Measurements from ENCODE around the gene PLA2G4B. TPM values are rescaled to one million over a fixed set of nuclear protein-coding genes. Genes with fewer than 3 reads are reported as not detected.

Gene PLA2G4B
- total RNA-seq, 2 donors from 2014 or later, result 1.5 to 7.6 TPM

- DNase-seq (ENCODE audit: low spot score), result no peak
- Histone ChIP-seq H3K9me3 (no peaks in the 10 kb centered on the region), H3K36me3 (no peaks in the 10 kb centered on the region), H3K4me3 (peak overlapping the region; percentile 14 to 39), H3K27me3 (replicated peaks; ENCODE audit: insufficient read depth) (no peaks in the 10 kb centered on the region), H3K27ac (peak overlapping the region in 1 of 2 donors; percentile 14), H3K4me1 (replicated peaks) (peaks cover 10% of the 10 kb centered on the region)
- WGBS, result 52% methylated on average over 12 of the region's 14 CpGs
- intact Hi-C loops (cut with DNase I), result no loop called here
- TF ChIP-seq POLR2A (IDR thresholded peaks at IDR 0.05) (no peak), POLR2AphosphoS5 (IDR thresholded peaks at IDR 0.05) (no peak)
- TF ChIP-seq, protein P1, sequence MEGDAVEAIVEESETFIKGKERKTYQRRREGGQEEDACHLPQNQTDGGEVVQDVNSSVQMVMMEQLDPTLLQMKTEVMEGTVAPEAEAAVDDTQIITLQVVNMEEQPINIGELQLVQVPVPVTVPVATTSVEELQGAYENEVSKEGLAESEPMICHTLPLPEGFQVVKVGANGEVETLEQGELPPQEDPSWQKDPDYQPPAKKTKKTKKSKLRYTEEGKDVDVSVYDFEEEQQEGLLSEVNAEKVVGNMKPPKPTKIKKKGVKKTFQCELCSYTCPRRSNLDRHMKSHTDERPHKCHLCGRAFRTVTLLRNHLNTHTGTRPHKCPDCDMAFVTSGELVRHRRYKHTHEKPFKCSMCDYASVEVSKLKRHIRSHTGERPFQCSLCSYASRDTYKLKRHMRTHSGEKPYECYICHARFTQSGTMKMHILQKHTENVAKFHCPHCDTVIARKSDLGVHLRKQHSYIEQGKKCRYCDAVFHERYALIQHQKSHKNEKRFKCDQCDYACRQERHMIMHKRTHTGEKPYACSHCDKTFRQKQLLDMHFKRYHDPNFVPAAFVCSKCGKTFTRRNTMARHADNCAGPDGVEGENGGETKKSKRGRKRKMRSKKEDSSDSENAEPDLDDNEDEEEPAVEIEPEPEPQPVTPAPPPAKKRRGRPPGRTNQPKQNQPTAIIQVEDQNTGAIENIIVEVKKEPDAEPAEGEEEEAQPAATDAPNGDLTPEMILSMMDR (IDR thresholded peaks at IDR 0.05), result no peak
Observed at GRCh38 chr15:41882689-41883483, 44.2 kb downstream of the PLA2G4B start.

DNA sequence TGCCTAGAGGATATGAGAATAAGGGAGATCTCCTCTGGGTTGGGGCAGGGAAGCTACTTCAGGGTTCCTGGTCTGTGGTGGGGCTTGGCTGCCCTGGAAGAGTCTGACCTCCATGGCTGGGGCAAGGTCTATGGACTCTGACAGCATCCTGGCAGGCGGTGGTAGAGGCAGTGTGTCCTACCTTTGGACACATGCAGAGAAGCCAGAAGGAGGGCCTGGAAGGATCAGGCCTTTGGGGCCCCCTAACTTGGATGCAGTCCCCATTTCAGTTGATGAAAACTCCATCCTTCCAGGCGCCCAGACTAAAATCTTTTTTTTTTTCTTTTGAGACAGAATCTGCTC is 44.8 kb downstream of the PLA2G4B start:
- H3K4me3 ChIP-seq, result no peak overlapping the region
- no peaks in the 10 kb centered on the region for H3K9me3 ChIP-seq
- 96% methylated on average over 2 of the region's 2 CpGs for WGBS
- no peaks in the 10 kb centered on the region for H3K27me3 ChIP-seq (replicated peaks; ENCODE audit: insufficient read depth)
- H3K36me3 ChIP-seq, result no peaks in the 10 kb centered on the region
- TF ChIP-seq, protein P1 (IDR thresholded peaks at IDR 0.05), result no peak
- no peak for TF ChIP-seq POLR2A (IDR thresholded peaks at IDR 0.05)
- TF ChIP-seq POLR2AphosphoS5 (IDR thresholded peaks at IDR 0.05), result no peak
- intact Hi-C loops (cut with DNase I), result no loop called here
- no peak overlapping the region for H3K27ac ChIP-seq
- peaks cover 7% of the 10 kb centered on the region for H3K4me1 ChIP-seq (replicated peaks)
- DNase-seq (ENCODE audit: low spot score), result no peak

GRCh38 chr15:41884458-41884857 is 45.8 kb downstream of the PLA2G4B start:
- H3K36me3 ChIP-seq, result no peaks in the 10 kb centered on the region
- H3K27ac ChIP-seq, result no peak overlapping the region
- WGBS, result 84% methylated on average over 7 of the region's 7 CpGs
- peaks cover 7% of the 10 kb centered on the region for H3K4me1 ChIP-seq (replicated peaks)
- TF ChIP-seq POLR2AphosphoS5 (IDR thresholded peaks at IDR 0.05) (no peak), POLR2A (IDR thresholded peaks at IDR 0.05) (no peak)
- TF ChIP-seq, protein P1 (IDR thresholded peaks at IDR 0.05), result no peak
- intact Hi-C loops (cut with DNase I), result no loop called here
- H3K27me3 ChIP-seq (replicated peaks; ENCODE audit: insufficient read depth), result no peaks in the 10 kb centered on the region
- no peaks in the 10 kb centered on the region for H3K9me3 ChIP-seq
- H3K4me3 ChIP-seq, result no peak overlapping the region
- DNase-seq (ENCODE audit: low spot score), result no peak

DNA sequence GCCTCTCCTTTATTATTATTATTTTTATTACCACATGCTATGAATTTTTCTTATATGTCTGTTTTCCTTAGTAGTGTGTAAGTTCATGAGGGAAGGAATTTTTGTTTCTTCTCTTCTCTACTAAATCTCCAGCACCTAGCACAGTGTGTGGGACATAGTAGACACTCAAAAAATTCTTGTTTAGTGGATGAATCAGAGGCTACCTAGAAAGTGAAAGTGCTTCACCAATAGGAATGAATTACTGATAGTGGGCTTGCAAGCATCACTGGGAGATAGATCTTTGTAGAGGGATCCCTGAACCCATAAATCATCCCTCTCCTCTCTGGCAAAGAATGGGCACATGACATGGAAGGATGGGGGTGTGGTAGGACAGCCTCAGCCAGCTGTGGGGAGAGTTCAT is 46.7 kb downstream of the PLA2G4B start:
- H3K27ac ChIP-seq, result no peak overlapping the region
- intact Hi-C loops (cut with DNase I), result no loop called here
- H3K4me1 ChIP-seq (replicated peaks), result peaks cover 7% of the 10 kb centered on the region
- no peak overlapping the region for H3K4me3 ChIP-seq
- no peaks in the 10 kb centered on the region for H3K36me3 ChIP-seq
- no peaks in the 10 kb centered on the region for H3K27me3 ChIP-seq (replicated peaks; ENCODE audit: insufficient read depth)
- no peak for DNase-seq (ENCODE audit: low spot score)
- H3K9me3 ChIP-seq, result no peaks in the 10 kb centered on the region
- TF ChIP-seq POLR2AphosphoS5 (IDR thresholded peaks at IDR 0.05) (no peak), POLR2A (IDR thresholded peaks at IDR 0.05) (no peak)
- TF ChIP-seq, protein P1 (IDR thresholded peaks at IDR 0.05), result no peak

DNA sequence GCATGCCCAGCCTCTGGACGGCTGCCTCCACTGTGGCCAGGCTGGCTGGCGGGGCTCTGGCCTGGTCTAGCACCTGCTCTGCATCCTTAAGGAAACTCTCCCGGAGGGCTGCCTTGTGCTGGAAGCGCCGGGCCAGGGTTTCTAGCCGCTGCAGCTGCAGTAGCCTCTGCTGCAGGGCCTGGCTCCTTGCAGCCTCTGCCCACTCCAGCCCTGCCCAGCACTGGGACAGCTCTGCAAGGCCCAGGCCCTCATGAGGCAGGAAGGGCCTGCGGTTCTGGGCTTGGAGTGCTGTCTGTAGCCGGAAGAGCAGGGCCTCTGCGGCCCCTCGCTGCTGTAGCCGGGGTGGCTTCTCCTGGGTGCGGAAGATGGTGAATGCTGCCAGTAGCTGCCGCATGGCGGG is 47.2 kb downstream of the PLA2G4B start:
- Histone ChIP-seq H3K4me1 (replicated peaks) (peaks cover 7% of the 10 kb centered on the region), H3K4me3 (no peak overlapping the region), H3K27ac (no peak overlapping the region), H3K36me3 (no peaks in the 10 kb centered on the region), H3K9me3 (no peaks in the 10 kb centered on the region), H3K27me3 (replicated peaks; ENCODE audit: insufficient read depth) (no peaks in the 10 kb centered on the region)
- WGBS, result 98% methylated on average over 14 of the region's 14 CpGs
- TF ChIP-seq POLR2A (IDR thresholded peaks at IDR 0.05), result no peak
- no peak for TF ChIP-seq POLR2AphosphoS5 (IDR thresholded peaks at IDR 0.05)
- TF ChIP-seq, protein P1 (IDR thresholded peaks at IDR 0.05), result no peak
- DNase-seq (ENCODE audit: low spot score), result no peak
- intact Hi-C loops (cut with DNase I), result no loop called here

Measured in prostate gland (tissue), 2 donors.